PFSK-1 (cell line): ENCODE measurements around the gene ZBP1.

Experiments
- FOXP2 ChIP-seq: optimal IDR thresholded peaks from 2 replicates; pipeline ENCODE3; 2011; ENCODE audit warnings: borderline replicate concordance, control low read depth, inconsistent platforms; ENCODE audit not compliant: insufficient read depth; ENCODE audit errors: extremely low read length, extremely low read depth
- POLR2AphosphoS5 ChIP-seq: IDR thresholded peaks from 2 replicates; pipeline ENCODE4 v1.6.1; 2012; ENCODE audit warnings: low read depth, mild to moderate bottlenecking, control low read depth, low read length, moderate library complexity
- SIN3A ChIP-seq: IDR thresholded peaks from 2 replicates; pipeline ENCODE4 v1.6.1; 2012; ENCODE audit warnings: mild to moderate bottlenecking, low read length, moderate library complexity, borderline replicate concordance; ENCODE audit not compliant: insufficient read depth
- TAF1 ChIP-seq: IDR thresholded peaks from 2 replicates; pipeline ENCODE4 v1.6.1; 2012; ENCODE audit warnings: low read length, control low read depth, borderline replicate concordance; ENCODE audit not compliant: insufficient read depth
- TF ChIP-seq, protein P1 (sequence below), 2 experiments: IDR thresholded peaks; 2 replicates each; pipeline versions ENCODE4 v1.6.1 to v1.8.0; 2011 to 2012; ENCODE audit warnings: low read depth in 2 of 2, low read length in 2 of 2, control low read depth in 1 of 2, inconsistent platforms in 1 of 2, mild to moderate bottlenecking in 1 of 2, moderate library complexity in 1 of 2; ENCODE audit not compliant: insufficient read depth in 1 of 2

The ZBP1 gene

DNA sequence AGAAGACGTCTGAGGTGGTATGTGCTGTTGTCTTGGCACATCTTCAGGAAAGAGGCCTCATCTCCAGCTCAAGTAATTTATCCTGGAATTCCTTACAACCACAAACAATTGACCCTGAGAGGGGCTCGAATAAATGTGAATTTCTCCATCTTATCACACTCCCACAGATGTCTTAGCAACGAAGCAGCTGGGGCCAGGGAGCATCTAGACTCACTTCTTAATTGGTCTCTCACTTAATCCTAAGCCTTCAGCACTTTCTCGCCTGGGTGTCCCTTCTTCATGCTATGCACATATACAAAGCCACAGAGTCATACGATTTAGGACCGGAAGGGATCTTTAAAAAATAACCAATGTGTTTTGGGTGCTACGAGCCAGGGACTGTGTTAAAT lies 32.2 kb downstream of the ZBP1 start:
- no peak for TF ChIP-seq SIN3A
- TF ChIP-seq POLR2AphosphoS5 = no peak
- no peak for TF ChIP-seq TAF1
- no peak for TF ChIP-seq FOXP2

DNA sequence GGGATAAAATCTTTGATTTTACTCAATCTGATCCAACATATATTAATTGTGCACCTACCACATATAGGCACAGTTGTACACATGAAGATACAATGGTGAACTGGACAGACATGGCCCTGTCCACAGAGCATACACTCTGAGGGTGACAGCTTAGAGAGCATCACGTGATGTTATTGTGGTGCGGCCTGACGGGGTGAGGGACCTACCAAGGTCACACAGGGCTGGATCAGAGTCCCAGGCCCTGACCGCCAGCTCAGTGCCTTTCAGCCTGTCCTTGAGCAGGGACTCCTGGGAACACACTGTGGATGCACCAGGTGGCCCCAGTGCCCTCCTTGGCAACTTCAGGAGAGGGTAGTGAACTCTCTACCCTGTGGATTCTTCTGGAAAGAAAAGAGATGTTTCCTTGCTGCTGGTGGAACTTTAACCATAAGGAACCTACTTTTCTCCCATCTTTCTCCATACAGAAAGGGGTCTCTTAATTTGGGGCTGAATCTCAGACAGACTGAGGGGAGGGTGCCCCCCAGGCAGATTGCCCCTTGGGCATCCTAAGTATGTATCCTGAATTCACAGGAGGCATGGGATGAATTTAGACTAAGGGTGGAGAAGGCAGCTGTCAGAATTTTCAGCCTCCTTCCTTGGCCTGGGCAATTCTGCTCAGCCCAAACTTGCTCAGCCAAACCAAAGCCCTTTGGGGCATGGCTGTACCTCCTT lies 32.8 kb downstream of the ZBP1 start:
- TF ChIP-seq SIN3A = no peak
- no peak for TF ChIP-seq TAF1
- TF ChIP-seq POLR2AphosphoS5 = no peak
- TF ChIP-seq, protein P1, sequence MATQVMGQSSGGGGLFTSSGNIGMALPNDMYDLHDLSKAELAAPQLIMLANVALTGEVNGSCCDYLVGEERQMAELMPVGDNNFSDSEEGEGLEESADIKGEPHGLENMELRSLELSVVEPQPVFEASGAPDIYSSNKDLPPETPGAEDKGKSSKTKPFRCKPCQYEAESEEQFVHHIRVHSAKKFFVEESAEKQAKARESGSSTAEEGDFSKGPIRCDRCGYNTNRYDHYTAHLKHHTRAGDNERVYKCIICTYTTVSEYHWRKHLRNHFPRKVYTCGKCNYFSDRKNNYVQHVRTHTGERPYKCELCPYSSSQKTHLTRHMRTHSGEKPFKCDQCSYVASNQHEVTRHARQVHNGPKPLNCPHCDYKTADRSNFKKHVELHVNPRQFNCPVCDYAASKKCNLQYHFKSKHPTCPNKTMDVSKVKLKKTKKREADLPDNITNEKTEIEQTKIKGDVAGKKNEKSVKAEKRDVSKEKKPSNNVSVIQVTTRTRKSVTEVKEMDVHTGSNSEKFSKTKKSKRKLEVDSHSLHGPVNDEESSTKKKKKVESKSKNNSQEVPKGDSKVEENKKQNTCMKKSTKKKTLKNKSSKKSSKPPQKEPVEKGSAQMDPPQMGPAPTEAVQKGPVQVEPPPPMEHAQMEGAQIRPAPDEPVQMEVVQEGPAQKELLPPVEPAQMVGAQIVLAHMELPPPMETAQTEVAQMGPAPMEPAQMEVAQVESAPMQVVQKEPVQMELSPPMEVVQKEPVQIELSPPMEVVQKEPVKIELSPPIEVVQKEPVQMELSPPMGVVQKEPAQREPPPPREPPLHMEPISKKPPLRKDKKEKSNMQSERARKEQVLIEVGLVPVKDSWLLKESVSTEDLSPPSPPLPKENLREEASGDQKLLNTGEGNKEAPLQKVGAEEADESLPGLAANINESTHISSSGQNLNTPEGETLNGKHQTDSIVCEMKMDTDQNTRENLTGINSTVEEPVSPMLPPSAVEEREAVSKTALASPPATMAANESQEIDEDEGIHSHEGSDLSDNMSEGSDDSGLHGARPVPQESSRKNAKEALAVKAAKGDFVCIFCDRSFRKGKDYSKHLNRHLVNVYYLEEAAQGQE (IDR thresholded peaks at IDR 0.05; ENCODE audit: insufficient read depth in 1 of 2, low read depth in 2 of 2, low read length in 2 of 2) = no peak
- no peak for TF ChIP-seq FOXP2

DNA sequence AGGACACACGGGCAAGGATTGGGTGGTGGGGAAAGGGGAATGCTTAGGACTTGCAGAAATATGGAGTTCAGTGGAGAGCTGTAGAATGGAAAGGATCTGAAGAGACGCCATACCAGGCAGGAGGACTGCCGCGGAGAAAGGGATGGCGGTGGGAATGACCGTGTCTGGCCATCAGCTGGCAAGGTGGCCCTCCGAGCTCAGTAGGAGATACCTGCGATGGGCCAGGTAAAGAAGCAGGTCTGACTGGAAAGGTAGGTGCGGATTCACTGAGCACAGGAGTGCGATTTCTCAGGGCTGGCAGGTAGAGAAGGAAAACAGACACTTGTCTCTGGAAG lies 33.3 kb downstream of the ZBP1 start:
- TF ChIP-seq TAF1 (no peak), FOXP2 (no peak), SIN3A (no peak), POLR2AphosphoS5 (no peak)
- TF ChIP-seq, protein P1 (IDR thresholded peaks at IDR 0.05; ENCODE audit: insufficient read depth in 1 of 2, low read depth in 2 of 2, low read length in 2 of 2) = no peak

DNA sequence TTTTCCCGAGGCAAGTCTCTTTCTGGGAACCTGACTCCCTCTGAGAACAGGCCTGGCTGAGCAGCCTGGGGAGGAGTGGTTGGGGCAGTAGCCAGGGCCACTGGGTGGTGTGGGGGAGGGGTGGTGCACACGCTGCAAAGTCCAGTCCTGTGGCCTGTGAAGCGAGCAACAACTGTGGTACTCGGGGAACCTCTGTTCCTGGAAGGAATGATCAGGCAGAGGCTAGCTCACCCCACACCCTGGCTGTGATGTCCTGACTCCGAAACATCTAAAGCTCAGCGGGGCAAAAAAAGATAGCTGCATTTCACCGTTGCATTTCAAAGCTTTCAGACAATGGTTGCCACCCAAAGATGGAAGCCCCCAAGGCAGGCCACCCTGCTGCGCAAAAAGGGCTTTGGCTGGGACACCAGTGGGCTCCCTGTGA lies 33.8 kb downstream of the ZBP1 start:
- TF ChIP-seq TAF1 (no peak), POLR2AphosphoS5 (no peak), SIN3A (no peak), FOXP2 (no peak)
- TF ChIP-seq, protein P1 (IDR thresholded peaks at IDR 0.05; ENCODE audit: insufficient read depth in 1 of 2, low read depth in 2 of 2, low read length in 2 of 2) = no peak

DNA sequence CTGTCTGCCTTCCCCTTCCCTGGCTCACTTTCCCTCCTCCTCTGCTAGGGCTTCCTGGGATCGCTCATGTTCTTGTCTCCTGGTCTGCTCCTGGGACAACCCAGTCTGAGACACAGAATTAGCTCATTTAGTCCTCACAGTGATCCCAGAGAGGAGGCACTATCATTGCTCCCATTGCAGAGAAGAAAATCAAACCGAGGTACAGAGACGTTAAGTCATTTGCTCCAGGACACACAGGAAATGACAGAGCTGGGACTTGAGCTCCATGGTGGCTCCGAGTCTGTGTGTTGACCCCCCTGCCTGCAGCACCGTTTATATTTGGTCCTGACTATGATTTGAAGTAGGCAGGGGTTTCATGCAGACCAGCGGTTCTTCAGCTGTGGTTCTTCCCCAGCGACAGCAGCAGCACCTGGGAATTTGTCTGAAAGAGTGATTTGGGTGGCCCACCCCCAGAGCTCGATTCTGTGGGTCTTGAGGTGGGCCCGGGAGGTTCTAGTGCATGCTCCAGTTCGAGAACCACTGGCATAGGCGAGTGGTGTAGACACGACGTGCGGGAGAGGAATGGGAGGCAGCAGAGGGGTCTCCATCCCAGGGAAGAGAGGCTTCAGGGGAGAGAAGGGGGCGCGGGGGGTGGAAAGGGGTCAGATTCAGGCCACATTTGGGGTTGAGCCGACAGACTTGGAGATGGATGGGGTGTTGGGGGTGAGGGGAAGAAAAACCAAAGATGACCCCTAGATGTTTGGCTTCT lies 34.6 kb downstream of the ZBP1 start:
- TF ChIP-seq, protein P1 (IDR thresholded peaks at IDR 0.05; ENCODE audit: insufficient read depth in 1 of 2, low read depth in 2 of 2, low read length in 2 of 2) = no peak
- TF ChIP-seq FOXP2 = no peak
- no peak for TF ChIP-seq SIN3A
- TF ChIP-seq TAF1 = no peak
- TF ChIP-seq POLR2AphosphoS5 = no peak
